ENCODE measurements around the gene CD248.
"Not testable (repeated sequence)": the region's sequence is repeated elsewhere in the genome, so short reads cannot be mapped to it uniquely, and the experiment has no call there.

The CD248 gene

DNA sequence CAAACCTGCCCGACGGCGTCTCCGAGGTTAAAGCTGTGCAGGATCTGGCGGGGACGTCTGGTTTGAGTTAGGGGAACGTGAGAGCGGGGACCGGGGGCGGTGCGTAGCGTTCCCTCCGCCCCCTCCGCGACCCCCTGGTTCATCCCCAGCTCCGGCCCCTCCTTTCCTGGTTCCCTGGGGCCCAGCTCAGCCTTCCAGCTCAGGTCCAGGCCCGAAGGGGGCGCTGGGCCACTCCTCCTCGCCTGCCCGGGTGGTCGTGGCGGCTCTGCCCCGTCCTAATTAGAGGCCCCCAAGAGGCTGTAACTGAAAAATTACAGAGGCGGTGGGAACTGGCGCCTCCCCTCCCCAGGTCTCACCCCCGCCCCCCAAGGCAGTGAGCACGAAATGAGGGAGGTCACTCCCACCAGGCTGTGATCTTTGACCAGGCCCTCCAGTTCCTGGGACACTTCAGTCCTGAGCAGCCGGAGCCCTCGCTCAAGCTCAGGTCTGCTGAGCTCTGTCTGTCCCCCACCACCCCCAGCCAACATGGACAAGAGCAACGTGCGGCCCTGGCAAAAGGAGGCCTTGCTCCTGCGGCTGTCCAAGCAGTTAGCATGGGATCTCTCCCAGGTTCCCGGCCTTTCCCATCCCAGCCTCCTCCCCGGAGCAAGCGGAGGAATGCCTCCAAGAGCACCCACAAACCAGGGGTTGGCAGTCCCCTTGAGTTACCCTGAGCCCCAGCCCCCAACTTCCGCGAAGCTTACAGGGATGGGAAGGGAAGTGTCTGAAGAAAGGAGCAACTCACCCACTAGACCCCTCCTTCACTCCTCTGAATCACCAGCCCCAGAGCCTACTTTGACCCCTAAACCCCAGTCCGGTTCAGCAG lies 3.3 kb downstream of the CD248 start:
- DNase-seq (ENCODE audit: low read depth): no peak

- peak; percentile 97 for DNase-seq (ENCODE audit: low read depth)
Measured at GRCh38 chr11:66312549-66313320, 4.1 kb downstream of the CD248 start.

- DNase-seq (ENCODE audit: low read depth): peak; percentile 96
Measured at GRCh38 chr11:66311965-66312548, 4.8 kb downstream of the CD248 start.

- no peak for DNase-seq (ENCODE audit: low read depth)
Measured at GRCh38 chr11:66311470-66311964, 5.3 kb downstream of the CD248 start.

DNA sequence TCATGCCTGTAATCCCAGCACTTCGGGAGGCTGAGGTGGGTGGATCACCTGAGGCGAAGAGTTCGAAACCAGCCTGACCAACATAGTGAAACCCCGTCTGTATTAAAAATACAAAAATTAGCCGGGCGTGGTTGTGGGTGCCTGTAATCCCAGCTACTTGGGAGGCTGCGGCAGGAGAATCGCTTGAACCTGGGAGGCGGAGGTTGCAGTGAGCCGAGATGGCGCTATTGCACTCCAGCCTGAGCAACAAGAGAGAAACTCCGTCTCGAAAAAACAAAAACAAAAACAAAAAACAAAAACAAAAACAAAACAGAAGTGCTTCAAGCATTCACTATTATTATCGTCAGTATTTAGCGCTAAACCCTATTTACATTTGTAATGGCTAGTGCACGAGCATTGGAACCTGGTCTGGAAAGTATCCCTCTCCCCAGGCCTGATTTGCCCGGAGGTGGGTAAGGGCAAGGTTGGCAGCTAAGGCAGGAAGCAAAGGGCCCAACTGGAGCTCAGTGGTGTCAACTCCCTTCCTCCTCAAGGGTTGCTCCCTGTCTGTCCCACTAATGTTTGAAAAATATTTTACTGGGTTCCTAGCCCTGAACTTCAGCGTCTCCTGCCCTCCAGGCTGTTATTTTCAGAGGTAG lies 5.9 kb downstream of the CD248 start:
- not testable (repeated sequence) for DNase-seq (ENCODE audit: low read depth)

DNA sequence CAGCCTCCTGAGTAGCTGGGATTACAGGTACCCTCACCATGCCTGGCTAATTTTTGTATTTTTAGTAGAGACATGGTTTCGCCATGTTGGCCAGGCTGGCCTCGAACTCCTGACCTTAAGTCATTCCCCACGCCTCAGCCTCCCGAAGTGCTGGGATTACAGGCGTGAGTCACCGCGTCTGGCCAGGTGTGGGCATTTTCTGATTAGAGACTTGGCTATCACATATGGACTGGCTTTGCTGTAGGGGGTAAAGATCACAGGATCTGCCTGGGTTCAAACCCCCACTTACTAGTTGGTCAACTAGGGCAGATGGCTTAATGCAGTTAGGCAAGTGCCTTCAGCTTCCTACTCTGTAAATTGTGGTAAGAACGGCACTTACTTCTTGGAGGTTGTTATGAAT lies 6.5 kb downstream of the CD248 start:
- DNase-seq (ENCODE audit: low read depth): no peak

DNA sequence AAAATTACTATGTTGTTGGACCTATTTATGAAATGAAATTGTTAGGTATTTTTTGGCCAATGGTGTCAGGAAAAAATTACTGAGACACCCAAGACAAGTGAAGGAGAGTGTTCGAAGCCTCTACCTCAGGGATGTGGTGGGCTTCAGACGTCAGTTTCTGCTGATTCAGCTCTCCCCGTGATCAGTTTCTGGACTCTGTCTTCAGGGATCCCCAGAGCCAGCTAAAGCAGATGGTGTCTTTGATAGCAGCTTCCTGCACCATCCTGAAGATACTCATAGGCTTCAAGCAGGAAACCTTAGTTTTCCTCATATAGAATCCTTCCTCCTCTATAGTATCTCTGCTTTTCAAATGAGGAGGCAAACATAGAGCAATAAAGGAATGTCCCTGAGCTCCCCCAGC lies 7.4 kb downstream of the CD248 start:
- no peak for DNase-seq (ENCODE audit: low read depth)

DNA sequence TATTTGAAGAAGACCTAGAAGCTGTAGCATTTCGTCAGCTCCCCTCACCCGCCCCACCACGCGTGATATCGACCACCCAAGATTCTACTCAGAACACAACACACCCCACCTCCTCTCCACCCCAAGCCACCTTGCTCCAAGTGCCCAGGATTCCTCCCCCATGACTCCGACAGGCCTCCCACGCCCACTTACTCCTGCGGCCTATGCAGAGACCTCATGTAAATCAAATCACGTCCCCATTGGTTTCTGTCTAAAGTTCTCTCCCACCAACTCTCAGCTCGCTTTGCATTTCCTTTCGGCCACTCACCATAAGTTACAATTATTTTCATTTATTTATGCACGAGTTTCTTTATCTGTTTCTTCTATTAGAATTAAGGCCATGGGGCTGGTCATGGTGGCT lies 14.2 kb downstream of the CD248 start:
- no peak for DNase-seq (ENCODE audit: low read depth)

DNA sequence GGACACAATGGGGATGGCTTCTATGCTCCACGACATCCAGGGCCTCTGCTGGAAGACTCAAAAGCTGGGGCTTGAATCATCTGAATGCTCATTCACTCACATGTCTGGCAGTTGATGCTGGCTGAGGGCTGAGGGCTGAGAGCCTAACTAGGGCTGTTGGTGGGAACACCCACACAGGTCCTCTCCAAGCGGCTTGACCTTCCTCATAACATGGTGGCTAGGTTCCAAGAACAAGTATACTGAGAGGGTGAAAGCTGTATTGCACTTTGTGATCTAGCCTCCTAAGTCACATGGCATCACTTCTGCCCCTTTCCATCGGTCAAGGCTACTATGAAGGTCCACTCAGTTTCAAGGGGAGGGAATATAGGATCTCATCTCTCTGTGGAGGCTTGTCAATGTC lies 17.7 kb downstream of the CD248 start:
- no peak for DNase-seq (ENCODE audit: low read depth)

- DNase-seq (ENCODE audit: low read depth): no peak
Measured at GRCh38 chr11:66297610-66298009, 19.2 kb downstream of the CD248 start.

DNA sequence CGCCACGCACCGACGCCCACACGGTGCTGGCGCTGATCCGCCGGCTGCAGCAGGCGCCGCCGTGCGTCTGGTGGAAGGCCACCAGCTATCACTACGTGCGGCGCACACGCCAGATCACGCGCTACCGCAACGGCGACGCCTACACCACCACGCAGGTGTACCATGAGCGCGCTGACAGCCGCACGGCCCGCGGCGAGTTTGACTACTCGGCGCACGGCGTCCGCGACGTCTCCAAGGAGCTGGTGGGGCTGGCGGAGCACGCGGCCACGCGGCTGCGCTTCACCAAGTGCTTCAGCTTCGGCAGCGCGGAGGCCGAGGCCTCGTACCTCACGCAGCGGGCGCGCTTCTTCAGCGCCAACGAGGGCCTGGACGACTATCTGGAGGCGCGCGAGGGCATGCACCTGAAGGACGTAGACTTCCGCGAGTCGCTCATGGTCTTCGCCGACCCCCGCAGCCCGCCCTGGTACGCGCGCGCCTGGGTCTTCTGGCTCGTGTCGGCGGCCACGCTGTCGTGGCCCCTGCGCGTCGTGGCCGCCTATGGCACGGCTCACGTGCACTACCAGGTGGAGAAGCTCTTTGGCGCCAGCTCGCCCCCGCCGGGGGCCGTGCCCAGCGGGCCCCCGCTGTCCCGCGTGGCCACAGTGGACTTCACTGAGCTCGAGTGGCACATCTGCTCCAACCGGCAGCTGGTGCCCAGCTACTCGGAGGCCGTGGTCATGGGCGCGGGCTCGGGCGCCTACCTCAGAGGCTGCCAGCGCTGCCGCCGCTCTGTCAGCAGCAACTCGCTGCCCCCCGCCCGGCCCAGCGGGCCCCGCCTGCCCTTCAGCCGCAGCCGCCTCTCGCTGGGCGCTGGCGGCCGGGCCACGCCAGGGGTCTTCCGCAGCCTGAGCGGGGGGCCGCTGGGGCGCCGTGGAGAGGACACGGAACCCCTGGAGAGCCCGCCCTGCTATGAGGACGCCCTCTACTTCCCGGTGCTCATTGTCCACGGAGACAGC lies 21.9 kb downstream of the CD248 start:
- no peak for DNase-seq (ENCODE audit: low read depth)

DNA sequence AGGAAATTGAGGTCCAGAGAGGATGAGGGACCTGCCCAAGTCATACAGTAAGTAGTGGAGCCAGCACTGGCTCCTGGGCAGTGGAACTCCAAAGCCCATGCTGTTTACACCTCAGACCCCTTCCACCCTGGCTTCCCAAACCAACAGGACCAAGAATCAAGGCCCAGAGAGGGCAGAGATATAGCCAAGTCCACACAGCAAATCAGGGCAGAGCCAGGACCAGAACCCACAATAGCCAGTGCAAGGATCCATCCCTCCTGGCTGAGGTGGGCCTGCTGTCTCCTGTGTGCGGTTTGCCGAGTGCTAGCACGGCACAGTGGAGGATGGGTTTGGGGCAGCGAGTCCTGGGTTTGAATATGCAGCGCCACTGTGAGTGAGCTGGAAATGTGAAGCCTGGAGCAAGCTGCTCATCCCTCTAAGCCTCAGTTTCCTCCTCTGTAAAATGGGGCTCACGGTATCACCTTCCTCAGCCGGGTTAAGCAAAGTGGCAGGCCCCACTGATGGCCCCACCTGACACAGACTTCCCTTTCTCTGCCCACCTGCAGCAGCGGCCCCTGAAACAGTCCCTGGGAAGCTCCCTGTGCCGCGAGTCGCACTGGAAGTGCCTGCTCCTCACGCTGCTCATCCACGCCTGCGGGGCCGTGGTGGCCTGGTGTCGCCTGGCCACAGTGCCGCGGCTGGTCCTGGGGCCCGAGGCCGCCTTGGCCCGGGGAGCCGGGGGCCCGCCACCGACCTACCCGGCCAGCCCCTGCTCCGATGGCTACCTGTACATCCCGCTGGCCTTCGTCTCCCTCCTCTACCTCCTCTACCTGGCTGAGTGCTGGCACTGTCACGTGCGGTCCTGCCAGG lies 22.8 kb downstream of the CD248 start:
- DNase-seq (ENCODE audit: low read depth): no peak

DNA sequence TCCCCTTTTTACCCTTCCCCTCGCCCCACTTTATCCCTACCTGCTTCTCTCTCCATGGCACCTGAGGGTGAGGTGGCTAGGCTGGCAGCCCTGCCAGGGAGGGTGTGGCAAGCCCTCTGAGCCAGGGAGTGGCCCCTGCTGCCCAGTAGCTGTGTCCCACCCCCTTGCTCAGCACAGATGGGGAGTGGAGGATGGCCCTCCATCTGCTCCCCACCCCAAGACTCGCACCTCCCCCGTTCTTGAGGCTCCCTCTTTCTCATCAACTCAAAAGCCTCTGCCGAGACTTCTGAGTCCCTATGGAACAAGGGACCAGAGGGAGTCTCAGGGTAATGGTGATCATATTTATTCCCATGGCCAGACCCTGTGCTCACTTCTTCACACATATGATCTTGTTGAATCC lies 23.5 kb downstream of the CD248 start:
- DNase-seq (ENCODE audit: low read depth): no peak

DNA sequence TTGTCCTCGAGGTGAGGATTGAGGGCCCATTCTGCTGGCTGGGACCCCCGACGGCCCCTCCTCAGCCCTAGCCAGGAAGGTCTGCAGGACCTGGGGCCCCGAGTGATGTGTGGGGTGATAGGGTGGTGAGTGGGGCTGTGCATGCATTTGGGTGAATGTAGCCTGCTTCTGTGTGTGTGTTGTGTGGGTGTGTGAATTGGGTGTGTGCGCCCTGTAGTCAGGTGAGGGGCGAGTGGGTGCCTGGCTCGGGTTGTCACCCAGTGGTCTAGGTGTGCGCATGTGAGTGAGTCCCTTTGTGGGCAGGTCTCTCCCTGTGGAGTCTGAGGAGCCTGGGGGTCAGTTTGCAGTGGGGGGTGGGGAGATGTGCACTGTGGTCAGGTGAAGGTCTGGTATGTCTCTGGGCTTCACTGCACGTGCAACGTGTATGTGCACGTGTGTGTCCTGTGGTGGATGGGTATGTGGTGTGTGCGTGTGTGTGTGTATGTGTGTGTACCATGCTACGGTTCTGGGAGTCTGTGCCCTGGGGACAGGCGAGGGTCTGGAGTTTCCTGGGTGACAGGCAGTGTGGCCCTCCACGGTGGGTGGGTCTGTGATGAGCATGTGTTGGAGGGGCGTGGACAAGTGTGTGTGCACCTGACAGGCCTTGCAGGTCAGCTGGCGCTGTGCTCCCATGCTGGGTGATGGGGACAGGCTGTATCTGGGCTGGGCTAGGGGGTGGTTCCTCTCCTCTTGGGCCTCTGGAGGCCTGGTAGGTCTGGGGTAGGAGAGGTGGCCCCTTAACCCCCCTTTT lies 24.1 kb downstream of the CD248 start:
- no peak for DNase-seq (ENCODE audit: low read depth)

- no peak for DNase-seq (ENCODE audit: low read depth)
Measured at GRCh38 chr11:66291706-66292542, 24.9 kb downstream of the CD248 start, which contains the start of gene TMEM151A. Gene TMEM151A (plus strand): TSS chr11:66291894. CDS start chr11:66292014, 120 bp downstream.

DNA sequence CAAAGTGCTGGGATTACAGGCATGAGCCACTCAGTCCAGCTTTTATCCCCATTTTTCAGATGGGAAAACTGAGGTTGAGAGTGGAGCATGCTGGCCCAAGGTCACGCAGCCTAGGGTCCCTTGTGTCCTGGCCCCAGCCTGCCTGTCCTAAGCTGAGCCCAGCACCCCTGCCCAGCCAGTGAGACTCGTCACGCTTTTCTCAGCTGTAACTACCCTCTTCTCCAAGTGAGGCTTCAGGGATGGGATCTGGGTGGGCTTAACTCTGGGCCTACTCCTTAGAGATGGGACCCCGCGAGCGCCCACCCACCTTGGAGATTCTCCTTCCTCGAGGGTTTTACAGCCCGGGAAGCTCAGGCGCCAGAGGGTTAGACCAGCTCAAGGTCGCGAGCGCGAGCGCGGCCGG lies 25.5 kb downstream of the CD248 start:
- DNase-seq (ENCODE audit: low read depth): no peak

- DNase-seq (ENCODE audit: low read depth): no peak
Measured at GRCh38 chr11:66290330-66290621, 26.6 kb downstream of the CD248 start.

DNA sequence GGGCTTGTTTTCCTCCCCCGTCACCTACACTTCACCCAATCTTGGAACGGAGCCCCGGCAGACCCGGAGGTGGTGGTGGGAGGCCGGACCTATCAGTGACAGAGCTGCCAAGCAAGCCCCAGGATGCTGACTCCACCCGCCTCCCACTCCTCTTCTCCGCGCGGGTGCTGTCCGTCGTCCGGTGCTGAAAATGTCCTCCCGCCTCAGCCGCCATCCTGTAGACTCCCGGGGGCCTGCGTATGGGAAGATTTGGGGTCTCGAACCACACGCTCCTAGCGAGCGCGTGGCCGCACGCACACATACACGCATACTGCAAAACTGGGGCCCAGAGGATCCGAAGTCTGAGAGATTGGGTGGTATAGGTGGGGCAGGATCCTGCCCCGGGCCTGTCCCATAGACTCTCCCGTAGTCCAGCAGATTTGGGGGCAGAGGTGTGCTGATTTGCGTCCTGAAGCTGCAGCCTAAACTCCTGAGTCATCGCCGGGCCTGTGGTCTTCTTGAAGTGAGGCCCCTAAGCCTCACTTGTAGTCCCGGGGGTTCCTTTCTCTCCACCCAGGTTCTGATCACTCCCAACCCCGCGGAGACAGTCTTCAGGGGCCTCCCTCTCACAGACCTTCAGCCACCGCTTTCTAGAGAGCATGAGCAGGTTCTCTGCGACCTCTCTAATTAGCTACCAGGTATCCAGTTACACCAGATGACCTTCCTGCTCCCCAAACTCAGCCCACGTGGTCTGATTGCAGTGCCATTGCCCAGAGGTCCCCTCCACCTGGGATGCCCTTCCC lies 27.1 kb downstream of the CD248 start:
- peak; percentile 42 for DNase-seq (ENCODE audit: low read depth)
